Ovary (tissue), 3 donors: Measurements from ENCODE around the gene TRIM65.

Source experiments
- CTCF ChIP-seq, 3 donors: fragments of 450-650 bp in 2 of 3; fragments of 200-600 bp in 1 of 3; IDR thresholded peaks; one replicate each; pipeline versions ENCODE4 v1.5.1 to v1.8.0; 2016 to 2022; ENCODE audit warnings: antibody characterized with exemption in 3 of 3, mild to moderate bottlenecking in 1 of 3
- EP300 ChIP-seq: sonication (generic); formaldehyde crosslinking; IDR thresholded peaks from one replicate; pipeline ENCODE4 v1.6.1; 2017; ENCODE audit warnings: antibody characterized with exemption
- POLR2A ChIP-seq: fragments of 450-650 bp; IDR thresholded peaks from one replicate; pipeline ENCODE4 v1.6.1; 2017; ENCODE audit warnings: antibody characterized with exemption, mild to moderate bottlenecking, moderate library complexity
- donor health status: DM: no; HTN: no; CAD: no.

- TF ChIP-seq CTCF (IDR thresholded peaks at IDR 0.05) = no peak
- TF ChIP-seq POLR2A = no peak
- no peak for TF ChIP-seq EP300
Measured at GRCh38 chr17:75899353-75899752, 2.6 kb upstream of the TRIM65 start.
